ENCODE data around the gene KRT2. TPM values are rescaled to one million over a fixed set of nuclear protein-coding genes. Genes with fewer than 3 reads are reported as not detected.

KRT2 gene
- total RNA-seq, 1 experiment from 2014 or later = not detected

DNA sequence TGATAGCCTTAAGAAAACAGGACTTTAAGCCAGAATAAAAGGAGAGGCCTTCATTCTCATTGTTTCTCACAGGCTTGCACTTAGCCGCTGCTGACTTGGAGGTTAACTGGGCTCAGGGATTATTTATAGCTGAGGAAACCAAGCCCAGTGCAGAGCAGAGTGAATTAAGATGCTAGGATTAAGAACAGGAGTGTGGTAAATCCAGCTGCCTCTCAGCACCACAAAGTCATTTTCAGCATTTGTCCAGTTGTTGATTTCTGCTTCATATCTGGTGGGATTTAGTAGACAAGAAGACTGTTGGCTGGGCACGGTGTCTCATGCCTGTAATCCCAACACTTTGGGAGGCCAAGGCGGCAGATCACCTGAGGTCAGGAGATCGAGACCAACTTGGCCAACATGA is 19.4 kb downstream of the KRT2 start:
- Mint-ChIP-seq H3K36me3 (no peaks in the 10 kb centered on the region), H3K27me3 (ENCODE audit: low read depth) (no peaks in the 10 kb centered on the region), H3K4me1 (no peaks in the 10 kb centered on the region), H3K27ac (no peak overlapping the region), H3K4me3 (no peak overlapping the region), H3K9me3 (no peaks in the 10 kb centered on the region)
- no peak for ATAC-seq
- POLR2A ChIA-PET = no interaction called here
- TF ChIP-seq ZNF232 (CRISPR knock-in tag; IDR thresholded peaks at IDR 0.05) (no peak), ETV6 (CRISPR knock-in tag; IDR thresholded peaks at IDR 0.05) (no peak), NR2C2 (CRISPR knock-in tag; IDR thresholded peaks at IDR 0.05) (no peak), FOXK1 (CRISPR knock-in tag; IDR thresholded peaks at IDR 0.05) (no peak), ERG (CRISPR knock-in tag; IDR thresholded peaks at IDR 0.05) (no peak), SOX15 (CRISPR knock-in tag; IDR thresholded peaks at IDR 0.05) (no peak), GABPB1 (CRISPR knock-in tag; IDR thresholded peaks at IDR 0.05) (no peak), ZNF416 (CRISPR knock-in tag; IDR thresholded peaks at IDR 0.05) (no peak), ZBTB43 (CRISPR knock-in tag; IDR thresholded peaks at IDR 0.05) (no peak), EMX1 (CRISPR knock-in tag; IDR thresholded peaks at IDR 0.05) (no peak)
- TF ChIP-seq, protein P1, sequence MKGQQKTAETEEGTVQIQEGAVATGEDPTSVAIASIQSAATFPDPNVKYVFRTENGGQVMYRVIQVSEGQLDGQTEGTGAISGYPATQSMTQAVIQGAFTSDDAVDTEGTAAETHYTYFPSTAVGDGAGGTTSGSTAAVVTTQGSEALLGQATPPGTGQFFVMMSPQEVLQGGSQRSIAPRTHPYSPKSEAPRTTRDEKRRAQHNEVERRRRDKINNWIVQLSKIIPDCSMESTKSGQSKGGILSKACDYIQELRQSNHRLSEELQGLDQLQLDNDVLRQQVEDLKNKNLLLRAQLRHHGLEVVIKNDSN (CRISPR knock-in tag; IDR thresholded peaks at IDR 0.05) = no peak
- TF ChIP-seq, protein P2, sequence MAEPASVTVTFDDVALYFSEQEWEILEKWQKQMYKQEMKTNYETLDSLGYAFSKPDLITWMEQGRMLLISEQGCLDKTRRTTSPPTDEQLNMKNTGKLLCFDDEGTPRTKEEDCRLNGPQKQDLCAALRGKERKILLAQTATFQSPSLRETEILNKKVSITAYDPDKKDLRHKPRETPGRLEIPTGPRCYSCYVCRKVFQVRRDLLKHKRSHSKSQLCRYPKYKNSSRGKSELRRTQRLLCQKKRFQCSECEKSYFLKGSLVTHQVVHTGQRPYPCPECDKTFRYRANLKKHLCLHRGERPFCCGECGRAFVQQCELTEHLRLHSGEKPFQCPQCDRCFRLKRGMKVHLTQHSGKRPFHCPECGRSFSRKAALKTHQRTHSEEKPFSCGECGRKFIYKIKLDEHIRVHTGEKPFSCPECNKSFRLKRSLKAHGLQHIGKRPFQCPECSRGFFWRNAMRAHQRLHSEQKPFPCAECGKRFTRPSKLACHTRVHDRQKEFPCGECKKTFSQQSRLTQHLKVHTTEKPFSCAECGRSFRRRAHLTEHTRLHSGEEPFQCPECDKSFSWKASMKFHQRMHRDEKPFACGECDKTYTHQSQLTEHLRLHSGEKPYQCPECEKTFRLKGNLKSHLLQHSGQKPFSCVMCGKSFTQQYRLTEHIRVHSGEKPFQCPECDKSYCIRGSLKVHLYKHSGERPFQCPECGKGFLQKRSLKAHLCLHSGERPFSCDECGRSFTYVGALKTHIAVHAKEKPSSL (CRISPR knock-in tag; conservative IDR thresholded peaks at IDR 0.05) = no peak
- TF ChIP-seq, protein P3, sequence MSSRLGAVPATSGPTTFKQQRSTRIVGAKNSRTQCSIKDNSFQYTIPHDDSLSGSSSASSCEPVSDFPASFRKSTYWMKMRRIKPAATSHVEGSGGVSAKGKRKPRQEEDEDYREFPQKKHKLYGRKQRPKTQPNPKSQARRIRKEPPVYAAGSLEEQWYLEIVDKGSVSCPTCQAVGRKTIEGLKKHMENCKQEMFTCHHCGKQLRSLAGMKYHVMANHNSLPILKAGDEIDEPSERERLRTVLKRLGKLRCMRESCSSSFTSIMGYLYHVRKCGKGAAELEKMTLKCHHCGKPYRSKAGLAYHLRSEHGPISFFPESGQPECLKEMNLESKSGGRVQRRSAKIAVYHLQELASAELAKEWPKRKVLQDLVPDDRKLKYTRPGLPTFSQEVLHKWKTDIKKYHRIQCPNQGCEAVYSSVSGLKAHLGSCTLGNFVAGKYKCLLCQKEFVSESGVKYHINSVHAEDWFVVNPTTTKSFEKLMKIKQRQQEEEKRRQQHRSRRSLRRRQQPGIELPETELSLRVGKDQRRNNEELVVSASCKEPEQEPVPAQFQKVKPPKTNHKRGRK (CRISPR knock-in tag; IDR thresholded peaks at IDR 0.05; ENCODE audit: borderline replicate concordance) = no peak
- no peak for DNase-seq (ENCODE audit: low spot score)
- CTCF ChIA-PET = interaction anchor here (1.6 to 2.3 kb wide), 3 partner anchors 10 to 247 kb away, joined by 4 to 10 read pairs (median 6); no protein-coding TSS in a partner anchor

DNA sequence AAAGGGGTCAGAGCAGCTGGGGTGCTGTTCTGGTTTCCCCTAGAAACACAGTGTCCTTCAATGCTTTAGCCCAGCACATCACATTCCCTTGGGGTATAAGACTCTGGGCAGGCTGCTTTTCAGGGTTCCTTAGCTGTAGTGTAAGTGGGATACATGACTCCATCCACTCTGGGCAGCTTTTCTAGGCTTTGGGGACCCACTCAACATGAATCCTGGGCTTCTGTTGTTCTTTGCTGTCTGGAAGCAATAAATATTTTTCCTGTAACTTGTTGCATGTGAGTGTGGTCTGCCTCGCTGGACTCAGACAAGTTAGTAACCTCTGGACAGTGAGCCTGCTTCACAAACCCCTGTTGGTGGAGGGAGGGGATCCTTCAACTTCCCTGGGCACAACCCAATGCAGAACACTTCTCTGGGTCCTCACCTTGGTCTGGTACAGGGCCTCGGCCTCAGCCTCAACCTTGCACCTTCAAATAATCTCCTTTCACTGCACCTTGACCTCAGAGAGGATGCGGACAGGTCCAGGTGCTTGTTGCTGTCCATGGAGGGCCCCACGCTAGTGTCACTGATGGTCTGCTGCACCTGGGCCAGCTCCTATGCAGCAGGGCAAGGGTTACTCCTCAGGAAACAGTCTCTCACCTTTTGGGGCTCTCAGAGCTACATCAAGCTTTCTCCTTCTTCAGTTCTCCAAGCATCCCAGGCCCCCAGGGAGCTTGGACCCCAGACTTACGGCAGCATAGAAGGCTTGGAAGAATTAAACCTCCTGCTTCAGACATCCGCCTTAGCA is 20.1 kb downstream of the KRT2 start:
- Mint-ChIP-seq H3K9me3 (no peaks in the 10 kb centered on the region), H3K4me3 (no peak overlapping the region), H3K4me1 (peaks cover 4% of the 10 kb centered on the region), H3K27ac (no peak overlapping the region), H3K27me3 (ENCODE audit: low read depth) (no peaks in the 10 kb centered on the region), H3K36me3 (no peaks in the 10 kb centered on the region)
- TF ChIP-seq SMAD4 (CRISPR knock-in tag; IDR thresholded peaks at IDR 0.05) (no peak), CREM (CRISPR knock-in tag; IDR thresholded peaks at IDR 0.05) (no peak), ZNF396 (CRISPR knock-in tag; IDR thresholded peaks at IDR 0.05; ENCODE audit: borderline replicate concordance) (no peak), NR1H2 (CRISPR knock-in tag; IDR thresholded peaks at IDR 0.05) (no peak), CREB1 (CRISPR knock-in tag; IDR thresholded peaks at IDR 0.05) (no peak), FOXJ3 (CRISPR knock-in tag; IDR thresholded peaks at IDR 0.05; ENCODE audit: borderline replicate concordance) (no peak), TEAD4 (CRISPR knock-in tag; IDR thresholded peaks at IDR 0.05) (no peak), CBFB (CRISPR knock-in tag; IDR thresholded peaks at IDR 0.05; ENCODE audit: low read depth) (no peak)
- TF ChIP-seq, protein P4, sequence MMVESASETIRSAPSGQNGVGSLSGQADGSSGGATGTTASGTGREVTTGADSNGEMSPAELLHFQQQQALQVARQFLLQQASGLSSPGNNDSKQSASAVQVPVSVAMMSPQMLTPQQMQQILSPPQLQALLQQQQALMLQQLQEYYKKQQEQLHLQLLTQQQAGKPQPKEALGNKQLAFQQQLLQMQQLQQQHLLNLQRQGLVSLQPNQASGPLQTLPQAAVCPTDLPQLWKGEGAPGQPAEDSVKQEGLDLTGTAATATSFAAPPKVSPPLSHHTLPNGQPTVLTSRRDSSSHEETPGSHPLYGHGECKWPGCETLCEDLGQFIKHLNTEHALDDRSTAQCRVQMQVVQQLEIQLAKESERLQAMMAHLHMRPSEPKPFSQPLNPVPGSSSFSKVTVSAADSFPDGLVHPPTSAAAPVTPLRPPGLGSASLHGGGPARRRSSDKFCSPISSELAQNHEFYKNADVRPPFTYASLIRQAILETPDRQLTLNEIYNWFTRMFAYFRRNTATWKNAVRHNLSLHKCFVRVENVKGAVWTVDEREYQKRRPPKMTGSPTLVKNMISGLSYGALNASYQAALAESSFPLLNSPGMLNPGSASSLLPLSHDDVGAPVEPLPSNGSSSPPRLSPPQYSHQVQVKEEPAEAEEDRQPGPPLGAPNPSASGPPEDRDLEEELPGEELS (CRISPR knock-in tag; IDR thresholded peaks at IDR 0.05) = no peak
- TF ChIP-seq, protein P5, sequence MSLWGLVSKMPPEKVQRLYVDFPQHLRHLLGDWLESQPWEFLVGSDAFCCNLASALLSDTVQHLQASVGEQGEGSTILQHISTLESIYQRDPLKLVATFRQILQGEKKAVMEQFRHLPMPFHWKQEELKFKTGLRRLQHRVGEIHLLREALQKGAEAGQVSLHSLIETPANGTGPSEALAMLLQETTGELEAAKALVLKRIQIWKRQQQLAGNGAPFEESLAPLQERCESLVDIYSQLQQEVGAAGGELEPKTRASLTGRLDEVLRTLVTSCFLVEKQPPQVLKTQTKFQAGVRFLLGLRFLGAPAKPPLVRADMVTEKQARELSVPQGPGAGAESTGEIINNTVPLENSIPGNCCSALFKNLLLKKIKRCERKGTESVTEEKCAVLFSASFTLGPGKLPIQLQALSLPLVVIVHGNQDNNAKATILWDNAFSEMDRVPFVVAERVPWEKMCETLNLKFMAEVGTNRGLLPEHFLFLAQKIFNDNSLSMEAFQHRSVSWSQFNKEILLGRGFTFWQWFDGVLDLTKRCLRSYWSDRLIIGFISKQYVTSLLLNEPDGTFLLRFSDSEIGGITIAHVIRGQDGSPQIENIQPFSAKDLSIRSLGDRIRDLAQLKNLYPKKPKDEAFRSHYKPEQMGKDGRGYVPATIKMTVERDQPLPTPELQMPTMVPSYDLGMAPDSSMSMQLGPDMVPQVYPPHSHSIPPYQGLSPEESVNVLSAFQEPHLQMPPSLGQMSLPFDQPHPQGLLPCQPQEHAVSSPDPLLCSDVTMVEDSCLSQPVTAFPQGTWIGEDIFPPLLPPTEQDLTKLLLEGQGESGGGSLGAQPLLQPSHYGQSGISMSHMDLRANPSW (CRISPR knock-in tag; conservative IDR thresholded peaks at IDR 0.05; ENCODE audit: low read depth) = no peak
- ChIA-PET CTCF (interaction anchor here (2.2 to 2.3 kb wide), 2 partner anchors 10 to 239 kb away, joined by 6 to 10 read pairs; no protein-coding TSS in a partner anchor), POLR2A (no interaction called here)
- ATAC-seq (no peak), DNase-seq (ENCODE audit: low spot score) (no peak)
